Measurements from ENCODE around the gene YWHAQ.

YWHAQ gene

GRCh38 chr2:9653485-9654271 lies 22.9 kb upstream of the YWHAQ start:
- Histone ChIP-seq H3K27ac (ENCODE audit: low read depth, low read length) (no peak overlapping the region), H3K4me2 (ENCODE audit: low read length) (no peak overlapping the region), H3K27me3 (ENCODE audit: insufficient read depth, low read length, poor library complexity) (no peaks in the 10 kb centered on the region), H3K9ac (ENCODE audit: low read length) (no peak overlapping the region), H3K56ac (ENCODE audit: low read length) (no peak overlapping the region), H2BK120ac (ENCODE audit: low read depth, low read length) (no peak overlapping the region), H2BK15ac (replicated peaks; ENCODE audit: low read depth) (no peak overlapping the region), H3K4ac (ENCODE audit: low read depth, low read length) (no peak overlapping the region), H3K4me1 (ENCODE audit: control insufficient read depth, low read depth, low read length) (peaks cover 3% of the 10 kb centered on the region), H3K4me3 (ENCODE audit: low read length) (no peak overlapping the region), H2AK5ac (ENCODE audit: low read length) (no peak overlapping the region), H3K36me3 (ENCODE audit: control insufficient read depth, insufficient read depth, low read length) (no peaks in the 10 kb centered on the region), H2BK5ac (ENCODE audit: low read length) (no peak overlapping the region), H3K23ac (ENCODE audit: low read length) (no peak overlapping the region), H3K79me2 (ENCODE audit: control insufficient read depth, insufficient read depth, low read length) (no peaks in the 10 kb centered on the region), H3K79me1 (ENCODE audit: low read length) (no peaks in the 10 kb centered on the region), H3K18ac (ENCODE audit: low read length) (no peak overlapping the region), H4K8ac (ENCODE audit: low read depth, low read length) (no peak overlapping the region), H4K5ac (ENCODE audit: low read length) (no peak overlapping the region)
- WGBS (ENCODE audit: extremely low coverage, insufficient coverage, low lambda C conversion rate) = no CpG with 5 or more reads among the region's 10 CpGs
- no peak for DNase-seq

GRCh38 chr2:9652898-9653479 lies 22.2 kb upstream of the YWHAQ start:
- WGBS (ENCODE audit: extremely low coverage, insufficient coverage, low lambda C conversion rate) = no CpG with 5 or more reads among the region's 5 CpGs
- Histone ChIP-seq H2BK15ac (replicated peaks; ENCODE audit: low read depth) (no peak overlapping the region), H3K23ac (ENCODE audit: low read length) (no peak overlapping the region)

GRCh38 chr2:9652267-9652666 lies 21.5 kb upstream of the YWHAQ start:
- Histone ChIP-seq H2BK120ac (ENCODE audit: low read depth, low read length) (no peak overlapping the region), H3K23ac (ENCODE audit: low read length) (no peak overlapping the region), H3K4me3 (ENCODE audit: low read length) (no peak overlapping the region), H3K79me2 (ENCODE audit: control insufficient read depth, insufficient read depth, low read length) (no peaks in the 10 kb centered on the region), H2AK5ac (ENCODE audit: low read length) (no peak overlapping the region), H4K8ac (ENCODE audit: low read depth, low read length) (no peak overlapping the region), H3K27me3 (ENCODE audit: insufficient read depth, low read length, poor library complexity) (no peaks in the 10 kb centered on the region), H3K9ac (ENCODE audit: low read length) (no peak overlapping the region), H3K4me1 (ENCODE audit: control insufficient read depth, low read depth, low read length) (peaks cover 3% of the 10 kb centered on the region), H2BK5ac (ENCODE audit: low read length) (no peak overlapping the region), H3K36me3 (ENCODE audit: control insufficient read depth, insufficient read depth, low read length) (no peaks in the 10 kb centered on the region), H3K18ac (ENCODE audit: low read length) (no peak overlapping the region), H3K56ac (ENCODE audit: low read length) (no peak overlapping the region), H3K4ac (ENCODE audit: low read depth, low read length) (no peak overlapping the region), H3K4me2 (ENCODE audit: low read length) (no peak overlapping the region), H3K79me1 (ENCODE audit: low read length) (no peaks in the 10 kb centered on the region), H4K5ac (ENCODE audit: low read length) (no peak overlapping the region), H2BK15ac (replicated peaks; ENCODE audit: low read depth) (no peak overlapping the region), H3K27ac (ENCODE audit: low read depth, low read length) (no peak overlapping the region)
- DNase-seq = no peak
- 100% methylated on average over 1 of the region's 1 CpG for WGBS (ENCODE audit: extremely low coverage, insufficient coverage, low lambda C conversion rate)

More at GRCh38 chr2:9652898-9653479, 22.2 kb upstream of the YWHAQ start:
- H2BK5ac ChIP-seq (ENCODE audit: low read length) = no peak overlapping the region
- no peak overlapping the region for H4K8ac ChIP-seq (ENCODE audit: low read depth, low read length)
- no peak overlapping the region for H3K18ac ChIP-seq (ENCODE audit: low read length)
- H4K5ac ChIP-seq (ENCODE audit: low read length) = no peak overlapping the region
- no peak for DNase-seq
- H3K4me1 ChIP-seq (ENCODE audit: control insufficient read depth, low read depth, low read length) = peaks cover 3% of the 10 kb centered on the region
- no peak overlapping the region for H3K27ac ChIP-seq (ENCODE audit: low read depth, low read length)
- H2BK120ac ChIP-seq (ENCODE audit: low read depth, low read length) = no peak overlapping the region
- H3K79me1 ChIP-seq (ENCODE audit: low read length) = no peaks in the 10 kb centered on the region
- no peak overlapping the region for H3K4ac ChIP-seq (ENCODE audit: low read depth, low read length)
- no peak overlapping the region for H3K56ac ChIP-seq (ENCODE audit: low read length)
- H3K79me2 ChIP-seq (ENCODE audit: control insufficient read depth, insufficient read depth, low read length) = no peaks in the 10 kb centered on the region
- H3K27me3 ChIP-seq (ENCODE audit: insufficient read depth, low read length, poor library complexity) = no peaks in the 10 kb centered on the region
- H2AK5ac ChIP-seq (ENCODE audit: low read length) = no peak overlapping the region
- H3K36me3 ChIP-seq (ENCODE audit: control insufficient read depth, insufficient read depth, low read length) = no peaks in the 10 kb centered on the region
- H3K9ac ChIP-seq (ENCODE audit: low read length) = no peak overlapping the region
- H3K4me2 ChIP-seq (ENCODE audit: low read length) = no peak overlapping the region
- H3K4me3 ChIP-seq (ENCODE audit: low read length) = no peak overlapping the region

- Histone ChIP-seq H2BK5ac (ENCODE audit: low read length) (no peak overlapping the region), H3K79me2 (ENCODE audit: control insufficient read depth, insufficient read depth, low read length) (no peaks in the 10 kb centered on the region), H3K27me3 (ENCODE audit: insufficient read depth, low read length, poor library complexity) (no peaks in the 10 kb centered on the region), H3K9ac (ENCODE audit: low read length) (no peak overlapping the region), H3K4me2 (ENCODE audit: low read length) (no peak overlapping the region), H4K8ac (ENCODE audit: low read depth, low read length) (no peak overlapping the region), H3K79me1 (ENCODE audit: low read length) (no peaks in the 10 kb centered on the region), H3K4me1 (ENCODE audit: control insufficient read depth, low read depth, low read length) (peaks cover 3% of the 10 kb centered on the region), H3K18ac (ENCODE audit: low read length) (no peak overlapping the region), H3K56ac (ENCODE audit: low read length) (no peak overlapping the region), H3K4me3 (ENCODE audit: low read length) (no peak overlapping the region), H3K23ac (ENCODE audit: low read length) (no peak overlapping the region), H2BK120ac (ENCODE audit: low read depth, low read length) (no peak overlapping the region), H3K4ac (ENCODE audit: low read depth, low read length) (no peak overlapping the region), H3K36me3 (ENCODE audit: control insufficient read depth, insufficient read depth, low read length) (no peaks in the 10 kb centered on the region), H4K5ac (ENCODE audit: low read length) (no peak overlapping the region), H2AK5ac (ENCODE audit: low read length) (no peak overlapping the region), H2BK15ac (replicated peaks; ENCODE audit: low read depth) (no peak overlapping the region), H3K27ac (ENCODE audit: low read depth, low read length) (no peak overlapping the region)
- WGBS (ENCODE audit: extremely low coverage, insufficient coverage, low lambda C conversion rate) = no CpG with 5 or more reads among the region's 4 CpGs
- no peak for DNase-seq
Measured at GRCh38 chr2:9650119-9650821, 19.5 kb upstream of the YWHAQ start.

- no peak overlapping the region for H2BK120ac ChIP-seq (ENCODE audit: low read depth, low read length)
- H3K27me3 ChIP-seq (ENCODE audit: insufficient read depth, low read length, poor library complexity) = no peaks in the 10 kb centered on the region
- WGBS (ENCODE audit: extremely low coverage, insufficient coverage, low lambda C conversion rate) = no CpG with 5 or more reads among the region's 6 CpGs
- H3K4me2 ChIP-seq (ENCODE audit: low read length) = no peak overlapping the region
- H4K5ac ChIP-seq (ENCODE audit: low read length) = no peak overlapping the region
- H4K8ac ChIP-seq (ENCODE audit: low read depth, low read length) = no peak overlapping the region
- no peaks in the 10 kb centered on the region for H3K36me3 ChIP-seq (ENCODE audit: control insufficient read depth, insufficient read depth, low read length)
- no peak overlapping the region for H2BK15ac ChIP-seq (replicated peaks; ENCODE audit: low read depth)
- H3K79me1 ChIP-seq (ENCODE audit: low read length) = no peaks in the 10 kb centered on the region
- H3K56ac ChIP-seq (ENCODE audit: low read length) = no peak overlapping the region
- no peak overlapping the region for H2AK5ac ChIP-seq (ENCODE audit: low read length)
- H3K4me3 ChIP-seq (ENCODE audit: low read length) = no peak overlapping the region
- no peak overlapping the region for H3K27ac ChIP-seq (ENCODE audit: low read depth, low read length)
- DNase-seq = no peak
- H2BK5ac ChIP-seq (ENCODE audit: low read length) = no peak overlapping the region
- no peak overlapping the region for H3K23ac ChIP-seq (ENCODE audit: low read length)
- H3K79me2 ChIP-seq (ENCODE audit: control insufficient read depth, insufficient read depth, low read length) = no peaks in the 10 kb centered on the region
- H3K4me1 ChIP-seq (ENCODE audit: control insufficient read depth, low read depth, low read length) = peaks cover 3% of the 10 kb centered on the region
- H3K18ac ChIP-seq (ENCODE audit: low read length) = no peak overlapping the region
- H3K4ac ChIP-seq (ENCODE audit: low read depth, low read length) = no peak overlapping the region
- H3K9ac ChIP-seq (ENCODE audit: low read length) = no peak overlapping the region
Measured at GRCh38 chr2:9649261-9649660, 18.5 kb upstream of the YWHAQ start.

Measured in mesendoderm (in vitro differentiated cells).